CD4-positive, alpha-beta T cell treated with Interleukin-12 subunit alpha and Interleukin-12 subunit beta, for 1 hour (primary cell): ENCODE data around the gene ZBP1.

Experiments
- DNase-seq: peaks from one replicate; pipeline ENCODE4 v3.0.0-alpha.2; 2020

The ZBP1 gene

DNA sequence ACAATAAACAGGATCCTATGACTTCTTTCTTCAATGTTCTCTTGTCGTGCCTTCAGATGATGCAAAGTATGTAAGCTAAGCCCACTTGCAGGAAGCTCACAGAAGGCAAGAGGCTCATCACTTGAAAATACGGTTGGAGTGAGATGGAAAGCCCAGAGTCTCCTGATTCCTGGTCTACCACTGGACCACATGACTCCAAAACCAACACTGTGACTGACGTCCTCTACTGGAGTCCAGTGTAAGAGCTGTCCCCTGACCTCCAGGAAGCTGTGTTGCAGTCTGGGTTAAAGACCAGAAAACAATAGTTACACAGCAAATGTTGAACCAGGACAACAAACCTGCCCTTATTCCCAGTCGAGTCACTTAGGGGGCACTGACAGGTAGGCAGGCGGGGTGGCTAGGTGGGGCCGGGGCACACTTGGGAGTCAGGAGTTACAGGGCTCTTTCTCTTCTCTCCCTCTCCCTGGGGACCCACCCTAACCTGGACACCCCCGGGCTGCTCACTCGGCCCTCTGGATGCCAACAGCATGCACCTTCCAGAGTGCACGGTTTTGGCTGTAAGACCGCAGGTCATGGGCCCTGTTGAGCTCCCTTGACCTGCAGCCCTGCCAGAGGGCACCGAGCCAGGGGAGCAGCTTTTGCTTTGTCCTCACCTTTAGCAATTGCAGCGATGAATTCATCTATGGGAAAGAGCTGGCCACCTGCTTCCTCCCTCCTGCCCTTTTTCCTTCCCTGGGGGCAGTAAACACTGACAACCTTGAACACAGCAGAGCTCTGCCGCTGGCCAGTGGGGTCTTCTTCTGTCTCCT is 51.9 kb downstream of the ZBP1 start:
- no peak for DNase-seq

- DNase-seq, result no peak
Observed at GRCh38 chr20:57567471-57568079, 52.7 kb downstream of the ZBP1 start.

DNA sequence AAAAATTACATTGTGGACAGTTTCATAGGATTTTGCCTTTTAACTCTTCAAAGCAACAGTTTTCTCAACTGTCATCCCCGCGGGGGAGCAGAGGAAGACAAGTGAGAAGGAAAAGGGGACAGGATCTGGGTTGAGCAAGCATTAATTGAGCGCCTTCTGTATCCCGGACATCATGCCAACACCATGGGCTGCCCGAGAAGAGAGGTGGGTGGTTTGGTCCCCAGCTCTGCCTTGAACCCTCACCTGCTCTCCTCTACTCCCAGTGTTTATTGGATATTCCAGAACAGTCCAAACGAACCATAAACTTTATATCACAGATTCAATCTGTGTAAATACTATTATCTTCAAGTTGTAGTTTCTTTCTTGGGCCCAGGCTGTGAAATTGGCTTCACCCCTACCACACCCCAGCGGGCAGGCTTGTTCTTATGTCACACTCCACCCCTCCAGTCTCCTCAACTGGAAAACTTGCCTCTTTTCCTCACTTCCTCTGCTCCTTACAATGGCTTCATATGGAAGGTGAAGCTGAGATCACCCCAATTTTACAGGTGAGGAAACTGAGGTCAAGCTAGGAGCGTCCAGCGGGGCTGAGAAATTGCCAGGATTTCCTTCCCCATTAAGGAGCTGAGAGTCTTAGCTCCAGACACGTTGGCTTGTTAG is 53.3 kb downstream of the ZBP1 start:
- no peak for DNase-seq

DNA sequence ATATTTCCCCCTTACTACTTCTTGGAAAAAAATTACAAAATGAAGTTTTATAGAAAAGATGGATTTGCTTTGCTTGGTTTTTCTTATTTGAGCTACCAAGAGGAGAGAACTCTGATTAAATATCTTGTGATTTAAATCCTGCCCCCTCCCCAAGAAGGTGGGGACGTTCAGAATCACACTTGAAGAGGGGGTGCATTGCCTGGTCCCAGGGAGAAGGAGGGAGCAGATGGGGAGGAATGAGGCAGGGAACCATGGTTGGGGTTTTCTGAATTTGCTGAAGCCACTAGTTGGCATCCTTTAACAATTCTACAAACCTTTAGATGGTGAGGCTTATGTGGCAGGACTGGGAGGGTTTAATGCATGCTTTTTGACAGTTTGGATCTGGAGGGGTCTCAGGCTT is 53.8 kb downstream of the ZBP1 start:
- DNase-seq, result no peak

GRCh38 chr20:57564951-57565642 is 55.1 kb downstream of the ZBP1 start:
- no peak for DNase-seq

GRCh38 chr20:57564180-57564802 is 55.9 kb downstream of the ZBP1 start:
- DNase-seq, result no peak

- no peak for DNase-seq
Observed at GRCh38 chr20:57563522-57563921, 56.7 kb downstream of the ZBP1 start.

- DNase-seq, result no peak
Observed at GRCh38 chr20:57562541-57563465, 57.4 kb downstream of the ZBP1 start.

DNA sequence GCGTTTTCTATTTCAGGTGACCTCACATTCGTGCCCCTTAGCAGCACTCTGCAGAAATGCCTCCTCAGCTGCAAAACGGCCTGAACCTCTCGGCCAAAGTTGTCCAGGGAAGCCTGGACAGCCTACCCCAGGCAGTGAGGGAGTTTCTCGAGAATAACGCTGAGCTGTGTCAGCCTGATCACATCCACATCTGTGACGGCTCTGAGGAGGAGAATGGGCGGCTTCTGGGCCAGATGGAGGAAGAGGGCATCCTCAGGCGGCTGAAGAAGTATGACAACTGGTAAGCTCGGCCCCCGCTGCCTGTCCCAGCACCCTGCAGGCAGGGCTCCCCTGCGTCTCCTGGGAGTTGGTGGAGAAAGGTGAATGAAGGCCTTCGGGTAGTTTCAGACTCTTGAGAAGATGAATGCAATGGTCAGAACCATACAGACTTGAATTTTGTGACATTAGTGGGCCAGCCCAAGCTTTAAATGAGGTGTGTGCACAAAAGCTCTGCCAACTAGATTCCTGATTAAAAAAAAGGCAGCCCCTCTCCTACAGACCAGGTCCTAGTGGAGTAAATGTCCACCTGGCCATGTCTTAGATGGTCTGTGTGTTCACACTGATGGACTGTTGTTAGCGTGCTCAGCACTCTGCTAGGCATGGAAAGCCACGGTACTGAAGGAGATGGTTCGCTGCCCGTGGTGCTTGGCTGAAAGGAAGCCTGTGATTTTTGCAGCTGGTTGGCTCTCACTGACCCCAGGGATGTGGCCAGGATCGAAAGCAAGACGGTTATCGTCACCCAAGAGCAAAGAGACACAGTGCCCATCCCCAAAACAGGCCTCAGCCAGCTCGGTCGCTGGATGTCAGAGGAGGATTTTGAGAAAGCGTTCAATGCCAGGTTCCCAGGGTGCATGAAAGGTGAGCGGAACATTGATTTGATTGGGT is 58.6 kb downstream of the ZBP1 start:
- DNase-seq, result no peak

DNA sequence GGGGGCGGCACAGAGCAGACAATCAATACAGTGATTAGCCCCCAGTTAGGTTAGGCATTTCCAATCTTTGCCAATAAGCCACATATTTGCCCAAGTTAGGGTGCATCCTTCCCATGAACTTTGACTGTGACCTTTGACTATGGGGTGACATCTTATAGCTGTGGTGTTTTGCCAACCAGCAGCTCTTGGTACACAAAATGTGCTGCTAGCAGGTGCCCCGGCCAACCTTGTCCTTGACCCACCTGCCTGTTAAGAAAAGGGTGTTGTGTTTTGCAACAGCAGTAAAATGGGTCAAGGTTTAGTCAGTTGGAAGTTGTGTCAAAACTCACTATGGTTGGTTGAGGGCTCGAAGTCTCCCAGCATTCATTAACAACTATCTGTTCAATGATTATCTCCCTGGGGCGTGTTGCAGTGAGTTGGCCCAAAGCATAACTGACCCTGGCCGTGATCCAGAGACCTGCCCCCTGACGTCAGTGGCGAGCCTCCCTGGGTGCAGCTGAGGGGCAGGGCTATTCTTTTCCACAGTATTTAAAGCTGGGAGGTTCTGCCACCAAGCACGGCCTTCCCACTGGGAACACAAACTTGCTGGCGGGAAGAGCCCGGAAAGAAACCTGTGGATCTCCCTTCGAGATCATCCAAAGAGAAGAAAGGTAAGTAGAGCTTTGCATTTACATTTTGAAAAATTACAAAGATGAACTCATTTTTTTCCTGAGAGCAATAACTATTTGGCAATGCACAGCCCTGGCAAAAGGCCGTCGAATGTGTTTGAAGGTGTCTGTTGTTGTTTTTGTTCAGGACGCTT is 59.5 kb downstream of the ZBP1 start, which contains the start of gene PCK1:
TSS of gene PCK1 (plus strand) at position 557 of the 802 bp plus-strand sequence. CDS start 302 bp downstream, outside the sequence.
- DNase-seq, result no peak

DNA sequence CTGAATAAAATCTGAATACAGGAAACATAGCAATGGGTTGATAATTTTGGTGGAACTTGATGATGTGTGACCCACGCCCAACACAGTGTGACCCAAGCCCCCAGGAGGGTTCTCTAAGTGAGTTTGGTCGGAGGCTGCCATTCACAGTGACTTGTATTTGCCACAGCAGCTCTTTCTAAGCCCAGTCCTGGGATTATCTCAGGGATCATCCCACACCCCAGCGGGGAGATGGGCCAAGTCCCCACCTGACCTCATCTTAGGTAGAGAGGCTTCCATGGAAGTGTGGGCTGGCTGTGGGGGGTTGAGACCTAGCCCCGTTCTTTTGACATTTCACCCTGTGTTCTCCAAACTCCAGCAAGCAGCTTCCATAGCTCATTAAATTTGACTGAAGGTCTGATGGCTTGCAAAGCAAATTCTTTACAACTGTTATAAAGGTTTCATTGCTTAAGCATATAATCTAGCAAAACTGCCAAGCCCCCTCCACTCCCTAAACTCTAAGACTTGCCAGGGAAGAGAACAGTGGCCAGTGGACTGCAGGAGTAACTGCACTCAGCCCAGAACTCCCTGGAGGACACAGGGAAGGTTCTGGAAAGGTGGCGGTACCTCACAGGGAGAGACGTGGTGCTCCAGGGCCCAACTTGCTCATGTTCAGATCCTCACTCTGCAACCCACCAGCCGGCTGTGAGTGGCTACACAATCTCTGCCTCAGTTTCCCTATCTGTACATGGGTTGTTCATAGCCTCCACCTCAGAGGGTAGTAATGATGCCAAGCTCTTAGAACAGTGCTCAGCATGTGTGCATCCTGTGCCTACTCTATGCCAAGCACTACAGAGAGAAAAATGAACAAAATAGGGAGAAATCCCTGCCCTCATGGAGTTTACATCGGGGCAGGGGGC is 60.3 kb downstream of the ZBP1 start:
- DNase-seq, result no peak

GRCh38 chr20:57559289-57559634 is 61.0 kb downstream of the ZBP1 start:
- no peak for DNase-seq

DNA sequence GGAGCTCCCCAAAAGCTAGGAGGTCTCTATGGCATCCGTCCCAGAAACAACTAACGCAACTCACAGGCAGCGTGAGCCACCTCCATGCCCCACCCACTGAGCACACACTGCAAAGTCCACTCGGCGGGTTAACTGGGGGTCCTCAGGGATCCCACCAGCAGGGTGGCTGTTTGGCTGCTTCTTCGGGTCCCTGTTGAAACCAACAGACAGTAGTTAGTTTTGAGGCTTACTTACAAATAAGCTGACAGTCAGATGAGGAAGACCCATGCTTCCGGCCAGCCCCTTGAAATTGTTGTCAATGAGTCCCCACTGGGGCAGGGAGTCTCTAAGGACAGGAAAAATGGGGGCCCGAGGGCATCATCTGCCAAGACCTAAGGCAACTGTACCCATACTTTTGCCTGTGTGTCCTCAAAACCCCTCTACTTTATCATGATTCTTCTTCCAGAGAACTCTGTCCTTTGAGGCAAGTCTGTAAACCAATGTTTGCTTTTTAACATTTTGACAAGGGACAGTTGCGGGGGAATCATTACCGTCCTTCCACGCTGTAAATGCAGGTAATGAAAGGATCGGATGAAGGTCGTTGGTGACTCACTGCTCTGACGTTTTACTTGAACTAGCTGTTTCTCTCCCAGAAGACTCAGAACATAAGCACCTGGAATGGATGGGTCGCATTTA is 61.5 kb downstream of the ZBP1 start:
- DNase-seq, result no peak

- no peak for DNase-seq
Observed at GRCh38 chr20:57557926-57558613, 62.2 kb downstream of the ZBP1 start.

GRCh38 chr20:57556980-57557274 is 63.3 kb downstream of the ZBP1 start:
- no peak for DNase-seq

GRCh38 chr20:57555457-57556184 is 64.6 kb downstream of the ZBP1 start:
- no peak for DNase-seq
